Measurements from ENCODE around the gene RPTOR. TPM values are rescaled to one million over a fixed set of nuclear protein-coding genes. Genes with fewer than 3 reads are reported as not detected.

The RPTOR gene
- total and polyA plus RNA-seq, 10 of the 15 experiments (the other 5 are each of a cell fraction or from before 2014, with no cell fraction given) = 0.18 to 32.1 (median 7.8) TPM

DNA sequence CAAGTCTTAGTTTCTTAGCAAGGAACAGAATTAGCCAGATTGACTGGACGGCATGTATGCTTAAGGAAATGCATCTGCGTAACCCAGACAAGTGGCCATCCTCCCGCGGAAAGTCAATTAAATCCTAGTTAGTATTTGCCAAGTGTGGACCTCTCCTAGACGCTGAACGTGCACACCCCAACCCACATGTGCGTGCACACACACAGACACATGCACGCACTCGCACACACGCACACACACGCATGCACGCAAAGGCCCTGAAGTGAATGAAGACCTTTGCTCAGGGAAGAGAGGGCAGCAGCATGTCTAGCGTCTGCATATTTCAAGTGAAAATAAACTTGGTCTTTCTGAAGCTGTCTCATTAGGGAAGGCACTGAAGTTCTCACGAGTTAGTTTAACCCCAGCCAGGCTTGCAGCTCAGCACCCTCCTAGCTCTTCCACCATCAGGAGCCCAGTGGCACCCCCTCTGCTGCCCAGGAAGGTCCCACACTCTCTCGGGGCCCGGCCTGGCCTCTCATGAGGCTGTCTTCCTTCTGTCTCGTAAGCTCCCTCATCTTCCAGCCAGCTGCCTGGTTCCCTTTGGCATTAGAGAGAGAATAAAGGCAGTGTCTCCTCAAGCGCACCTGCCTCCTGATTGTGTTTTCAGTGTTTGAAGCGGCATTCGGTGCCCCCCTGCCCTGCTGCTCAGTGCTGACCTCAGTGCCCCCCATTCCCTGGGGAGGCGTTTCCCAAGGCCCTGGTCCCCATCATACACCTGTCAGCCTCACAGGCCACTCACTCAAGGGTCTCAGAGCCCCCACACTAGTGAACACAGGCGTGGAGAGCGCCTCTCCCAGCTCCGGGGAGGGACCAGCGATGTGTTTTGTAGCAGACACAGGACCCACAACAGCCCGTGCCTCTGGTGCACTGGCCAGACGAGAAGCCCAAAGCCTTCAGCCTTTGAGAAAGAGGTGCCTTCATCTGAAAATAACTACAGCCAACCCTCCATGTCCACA is 394.8 kb downstream of the RPTOR start:
- Histone ChIP-seq H2AFZ (ENCODE audit: control insufficient read depth, low read depth, low read length) (no peak overlapping the region), H3K4me2 (ENCODE audit: control insufficient read depth, insufficient read depth) (no peak overlapping the region), H3K79me2 (ENCODE audit: control insufficient read depth, insufficient read depth, low read length) (no peaks in the 10 kb centered on the region), H3K9me3 (replicated peaks; ENCODE audit: control insufficient read depth, insufficient read depth, low read length) (no peaks in the 10 kb centered on the region), H3K36me3 (ENCODE audit: control insufficient read depth in 2 of 2, insufficient read depth in 2 of 2, low read length in 1 of 2) (peaks cover 0 to 6% of the 10 kb centered on the region in 2 experiments; a peak in 1 of 4 replicates), H3K4me3 (no peak overlapping the region), H3K27ac (ENCODE audit: control insufficient read depth, insufficient read depth) (no peak overlapping the region), H4K20me1 (ENCODE audit: control insufficient read depth, insufficient read depth) (no peaks in the 10 kb centered on the region), H3K27me3 (replicated peaks in 1 of 2; ENCODE audit: control insufficient read depth in 2 of 2, insufficient read depth in 2 of 2, low read length in 1 of 2) (no peaks in the 10 kb centered on the region), H3K9ac (ENCODE audit: control insufficient read depth, insufficient read depth, low read length) (no peak overlapping the region), H3K4me1 (ENCODE audit: control insufficient read depth, insufficient read depth, low read length) (no peaks in the 10 kb centered on the region)
- in situ Hi-C loops (cut with MboI) = no loop called here
- POLR2A ChIA-PET = no interaction called here
- ATAC-seq (no peak), DNase-seq (ENCODE audit: low read depth, low spot score) (no peak), FAIRE-seq (no peak)
- RAD21 ChIA-PET (ENCODE audit: unreplicated experiment) = no interaction called here
- no TSS peak for BruUV-seq (replicated peaks)
- TF ChIP-seq, protein P1, sequence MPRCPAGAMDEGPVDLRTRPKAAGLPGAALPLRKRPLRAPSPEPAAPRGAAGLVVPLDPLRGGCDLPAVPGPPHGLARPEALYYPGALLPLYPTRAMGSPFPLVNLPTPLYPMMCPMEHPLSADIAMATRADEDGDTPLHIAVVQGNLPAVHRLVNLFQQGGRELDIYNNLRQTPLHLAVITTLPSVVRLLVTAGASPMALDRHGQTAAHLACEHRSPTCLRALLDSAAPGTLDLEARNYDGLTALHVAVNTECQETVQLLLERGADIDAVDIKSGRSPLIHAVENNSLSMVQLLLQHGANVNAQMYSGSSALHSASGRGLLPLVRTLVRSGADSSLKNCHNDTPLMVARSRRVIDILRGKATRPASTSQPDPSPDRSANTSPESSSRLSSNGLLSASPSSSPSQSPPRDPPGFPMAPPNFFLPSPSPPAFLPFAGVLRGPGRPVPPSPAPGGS (IDR thresholded peaks at IDR 0.05; ENCODE audit: borderline replicate concordance, insufficient read depth, low read depth, low read length, poor library complexity, severe bottlenecking) = peak; percentile 95
- TF ChIP-seq TCF3 (IDR thresholded peaks at IDR 0.05; ENCODE audit: borderline replicate concordance, insufficient read depth, low read depth, low read length) (peak; percentile 74; the same call in 1 of the 2 replicates), DPF2 (IDR thresholded peaks at IDR 0.05) (no peak)
- intact Hi-C loops (cut with micrococcal nuclease; ENCODE audit: unreplicated experiment) = no loop called here
- SMC1A ChIA-PET (ENCODE audit: uncharacterized antibody, unreplicated experiment) = no interaction called here
- 94% methylated on average over 27 of the region's 27 CpGs for WGBS (ENCODE audit: insufficient coverage, insufficient replicate concordance, low lambda C conversion rate, missing lambda C conversion rate)
- CTCF ChIA-PET = no interaction called here
